Muscle of arm (tissue), 12 donors: Measurements from ENCODE around the gene CCL20. TPM values are rescaled to one million over a fixed set of nuclear protein-coding genes. Genes with fewer than 3 reads are reported as not detected.

Experiments
- polyA plus RNA-seq, 12 donors: library from polyadenylated mRNA; unstranded; fragments of 120-200 nt; gene quantifications; one replicate each; pipeline ENCODE4 v1.2.1, GENCODE V29; 2013; ENCODE audit not compliant: insufficient read length in 12 of 12

CCL20 gene
- polyA plus RNA-seq, 12 donors, result 0.30 to 5.3 (median 1.4) TPM; not detected in 2

Other genes starting within 250 kb of the CCL20 start
- not detected for gene SCYGR2, start 214.9 kb upstream of the CCL20 start, polyA plus RNA-seq
- not detected for gene SCYGR3, start 199.0 kb upstream of the CCL20 start, polyA plus RNA-seq
- gene SCYGR4, start 196.3 kb upstream of the CCL20 start, polyA plus RNA-seq, result not detected
- gene SCYGR5, start 147.0 kb upstream of the CCL20 start, polyA plus RNA-seq, result not detected
- 10 to 100 TPM in 1 of 12 donors, 1 to 10 TPM in 2, under 1 TPM in 8, not detected in 1; 0.41 to 34.2 (median 0.82) TPM for gene SLC19A3, start 95.8 kb upstream of the CCL20 start, polyA plus RNA-seq
- not detected for gene SCYGR6, start 89.1 kb upstream of the CCL20 start, polyA plus RNA-seq
- not detected for gene SCYGR7, start 85.5 kb upstream of the CCL20 start, polyA plus RNA-seq
- gene SCYGR8, start 67.9 kb upstream of the CCL20 start, polyA plus RNA-seq, result not detected
- gene DAW1, start 57.8 kb downstream of the CCL20 start, polyA plus RNA-seq, result under 1 TPM in 4 of 12 donors, not detected in 8; 0.06 to 0.21 (median 0.08) TPM